ENCODE measurements around the gene SEPHS2. TPM values are rescaled to one million over a fixed set of nuclear protein-coding genes. Genes with fewer than 3 reads are reported as not detected.

The SEPHS2 gene
- total and polyA plus RNA-seq, 2 of the 8 experiments (the other 6 are each of a cell fraction or from before 2014, with no cell fraction given) = 28.2 to 61.8 TPM

DNA sequence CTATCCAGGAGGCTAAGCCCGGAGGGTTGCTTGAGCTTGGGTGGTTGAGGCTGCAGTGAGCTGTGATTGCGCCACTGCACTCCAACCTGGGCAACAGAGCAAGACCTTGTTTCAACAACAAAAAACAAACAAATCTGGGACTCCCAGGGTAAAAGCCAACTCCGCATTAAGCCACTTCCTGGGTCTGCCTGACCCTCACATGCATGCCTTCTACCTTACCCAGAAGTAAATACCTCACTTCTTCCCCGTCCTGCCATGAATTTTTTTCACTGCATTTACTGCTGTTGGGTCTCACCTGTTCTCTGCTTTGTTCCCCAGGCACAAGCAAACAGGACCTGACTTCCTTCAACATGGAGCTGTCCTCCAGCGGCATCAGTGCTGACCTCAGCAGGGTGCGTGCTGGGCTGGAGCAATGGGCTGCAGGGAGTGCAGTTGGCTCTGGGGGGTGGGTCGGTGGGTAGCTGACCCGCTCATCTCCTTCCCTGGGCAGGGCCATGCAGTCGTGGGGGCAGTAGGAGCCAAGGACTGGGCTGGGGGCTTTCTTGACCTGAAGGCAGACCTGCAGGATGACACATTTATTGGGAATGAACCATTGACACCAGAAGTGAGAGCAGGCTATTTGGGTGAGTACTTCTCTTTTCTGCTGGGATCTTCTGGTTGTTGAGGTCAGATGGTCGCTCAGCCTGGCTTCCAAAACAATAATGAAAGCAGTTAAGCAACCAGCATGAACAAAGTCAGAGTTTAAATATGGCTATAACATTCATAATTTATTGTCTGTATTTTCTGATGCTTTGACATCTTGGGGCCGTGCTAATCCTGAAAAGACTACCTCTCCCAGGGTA, 43.3 kb upstream of the SEPHS2 start:
- H2BK15ac ChIP-seq (ENCODE audit: low read length) = no peak overlapping the region
- peak in 1 of 2 experiments; percentile 54 for DNase-seq (ENCODE audit: low read depth in 1 of 2, low spot score in 2 of 2)
- no peaks in the 10 kb centered on the region for H3K36me3 ChIP-seq (ENCODE audit: control insufficient read depth in 2 of 4, insufficient read depth in 4 of 4, low read length in 3 of 4)
- CTCF ChIA-PET (ENCODE audit: partially characterized antibody) = interaction anchor here (0.6 to 2.0 kb wide), 5 partner anchors 16 to 137 kb away, joined by 3 to 6 read pairs (median 3); partner anchors contain the start of gene ZNF764
- H2BK12ac ChIP-seq (ENCODE audit: low read depth, low read length) = 0 out of 2 replicates have a peak overlapping the region, but pooled peaks have one; percentile 6
- H4K5ac ChIP-seq (ENCODE audit: insufficient read length, low read depth, low read length) = no peak overlapping the region
- WGBS, 2 experiments (ENCODE audit: extremely low coverage in 1 of 2, insufficient coverage in 1 of 2, insufficient read length in 1 of 2, insufficient replicate concordance in 2 of 2, low coverage in 1 of 2, low lambda C conversion rate in 2 of 2, missing lambda C conversion rate in 1 of 2) = 77% methylated on average over 11 of the region's 11 CpGs; no CpG with 5 or more reads in 1 of the 2 experiments
- no peaks in the 10 kb centered on the region for H3K79me2 ChIP-seq (ENCODE audit: control insufficient read depth in 1 of 2, insufficient read depth in 2 of 2, low read length in 2 of 2)
- no peak overlapping the region for H4K91ac ChIP-seq (replicated peaks; ENCODE audit: insufficient read length, low read length)
- H3K27me3 ChIP-seq (replicated peaks in 1 of 4; ENCODE audit: control insufficient read depth in 3 of 4, extremely low read depth in 1 of 4, insufficient read depth in 3 of 4, low read length in 3 of 4) = no peaks in the 10 kb centered on the region
- H3K9ac ChIP-seq (replicated peaks in 1 of 4; ENCODE audit: extremely low read depth in 1 of 4, low read depth in 3 of 4, low read length in 3 of 4) = no peak overlapping the region
- no peak overlapping the region for H3K56ac ChIP-seq (replicated peaks; ENCODE audit: insufficient read length, low read depth, low read length)
- peaks cover 0 to 3% (median 1%) of the 10 kb centered on the region in 4 experiments; a peak in 1 of 7 replicates for H3K4me1 ChIP-seq (replicated peaks in 1 of 4; ENCODE audit: control insufficient read depth in 3 of 4, insufficient read depth in 4 of 4, low read length in 3 of 4)
- H3K79me1 ChIP-seq (ENCODE audit: low read depth, low read length) = no peaks in the 10 kb centered on the region
- no peaks in the 10 kb centered on the region for H3K9me3 ChIP-seq (ENCODE audit: insufficient read depth in 2 of 2, low read depth in 1 of 2, low read length in 1 of 2)
- no peak overlapping the region for H2BK20ac ChIP-seq (ENCODE audit: low read length)
- no peak overlapping the region for H3K27ac ChIP-seq (ENCODE audit: low read depth, low read length)
- H3K4me3 ChIP-seq (ENCODE audit: extremely low read depth in 1 of 4, insufficient read depth in 2 of 4, low read depth in 3 of 4, low read length in 4 of 4) = no peak overlapping the region
- H2AFZ ChIP-seq (ENCODE audit: low read length) = peak overlapping the region; percentile 76; the same call in 1 of the 2 replicates
- H3K4me2 ChIP-seq (ENCODE audit: insufficient read depth in 1 of 2, low read depth in 2 of 2, low read length in 2 of 2) = no peak overlapping the region
- no peaks in the 10 kb centered on the region for H4K20me1 ChIP-seq (replicated peaks in 1 of 2; ENCODE audit: control insufficient read depth in 1 of 2, insufficient read depth in 2 of 2, low read length in 2 of 2)
- H2BK5ac ChIP-seq (ENCODE audit: low read depth, low read length) = no peak overlapping the region
- no peak overlapping the region for H2AK5ac ChIP-seq (ENCODE audit: low read depth, low read length)
- no peak overlapping the region for H2BK120ac ChIP-seq (replicated peaks; ENCODE audit: low read depth, low read length)
- no peak overlapping the region for H3K14ac ChIP-seq (ENCODE audit: insufficient read length)
- no peak overlapping the region for H4K8ac ChIP-seq (ENCODE audit: extremely low read depth, insufficient read depth, low read length)
- no peaks in the 10 kb centered on the region for H3K23me2 ChIP-seq (ENCODE audit: low read depth, low read length)
- H3K18ac ChIP-seq (ENCODE audit: extremely low read depth, low read length) = no peak overlapping the region
- no peak for FAIRE-seq
- no peak overlapping the region for H3K4ac ChIP-seq (replicated peaks; ENCODE audit: insufficient read length, low read depth, low read length)
- H3K23ac ChIP-seq (ENCODE audit: insufficient read length) = no peak overlapping the region
- POLR2A ChIA-PET (ENCODE audit: partially characterized antibody) = interaction anchor here (0.7 to 1.1 kb wide), 3 partner anchors 10 to 121 kb away, joined by 3 read pairs; partner anchors contain the start of gene ZNF689
- TF ChIP-seq YY1 (IDR thresholded peaks at IDR 0.05; ENCODE audit: low read depth, low read length) (no peak), CHD2 (IDR thresholded peaks at IDR 0.05; ENCODE audit: low read length) (no peak), TAF1 (IDR thresholded peaks at IDR 0.05; ENCODE audit: low read depth, low read length) (no peak), EZH2 (IDR thresholded peaks at IDR 0.05; ENCODE audit: low read depth, low read length, severe bottlenecking) (no peak), HDAC6 (IDR thresholded peaks at IDR 0.05; ENCODE audit: low read depth, low read length) (no peak), TCF12 (IDR thresholded peaks at IDR 0.05; ENCODE audit: low read depth, low read length) (no peak), SP1 (IDR thresholded peaks at IDR 0.05; ENCODE audit: low read depth, low read length) (no peak), RAD21 (IDR thresholded peaks at IDR 0.05 in 1 of 2, conservative IDR thresholded peaks at IDR 0.05 in 1 of 2; ENCODE audit: low read depth in 2 of 2, low read length in 2 of 2) (no peak), POU5F1 (IDR thresholded peaks at IDR 0.05; ENCODE audit: low read depth, low read length) (no peak), RBBP5 (IDR thresholded peaks at IDR 0.05; ENCODE audit: borderline replicate concordance, low read depth, low read length) (no peak), RNF2 (IDR thresholded peaks at IDR 0.05; ENCODE audit: borderline replicate concordance, low read depth, low read length, missing control alignments, poor library complexity, severe bottlenecking) (no peak)
